Vagina (tissue), 2 donors: ENCODE data around the gene NMNAT3. TPM values are rescaled to one million over a fixed set of nuclear protein-coding genes. Genes with fewer than 3 reads are reported as not detected.

Experiments
- DNase-seq, 2 donors: peaks; one replicate each; pipeline ENCODE4 v3.0.0-alpha.2; 2017; ENCODE audit errors: extremely low spot score in 2 of 2
- H3K27ac ChIP-seq: fragments of 200-600 bp; sonication (generic); one replicate; pipeline ENCODE4 v1.5.1; 2019
- H3K27me3 ChIP-seq: fragments of 200-600 bp; sonication (generic); one replicate; pipeline ENCODE4 v1.5.1; 2019
- H3K36me3 ChIP-seq, 2 donors: fragments of 200-600 bp; sonication (generic); one replicate each; pipeline ENCODE4 v1.5.1; 2017 to 2019
- H3K4me1 ChIP-seq: fragments of 200-600 bp; sonication (generic); one replicate; pipeline ENCODE4 v1.5.1; 2019
- H3K4me3 ChIP-seq, 2 donors: fragments of 200-600 bp; sonication (generic); 1 replicate in 1 of 2; 2 replicates in 1 of 2; pipeline ENCODE4 v1.5.1; 2016 to 2019
- H3K9me3 ChIP-seq: fragments of 200-600 bp; sonication (generic); one replicate; pipeline ENCODE4 v1.5.1; 2019
- CTCF ChIP-seq, 3 experiments: fragments of 450-650 bp in 2 of 3; fragments of 200-600 bp in 1 of 3; sonication (generic) in 1 of 3; IDR thresholded peaks; one replicate each; pipeline ENCODE4 v1.5.1; 2017 to 2019; ENCODE audit warnings: antibody characterized with exemption in 3 of 3, mild to moderate bottlenecking in 2 of 3, moderate library complexity in 2 of 3
- POLR2A ChIP-seq, 2 donors: fragments of 450-650 bp; IDR thresholded peaks; one replicate each; pipeline ENCODE4 v1.6.1; 2017; ENCODE audit warnings: antibody characterized with exemption in 2 of 2, mild to moderate bottlenecking in 2 of 2, moderate library complexity in 2 of 2
- POLR2AphosphoS5 ChIP-seq, 2 donors: sonication (generic); formaldehyde crosslinking; IDR thresholded peaks; one replicate each; pipeline ENCODE4 v1.9.0; 2017; ENCODE audit warnings: antibody characterized with exemption in 2 of 2, mild to moderate bottlenecking in 2 of 2, low read depth in 1 of 2; ENCODE audit not compliant: insufficient read depth in 1 of 2
- intact Hi-C: fragments of 100-400 bp; cut with DNase I; formaldehyde crosslinking; loops from one replicate; pipeline ENCODE4 v1.15.1; 2023
- total RNA-seq: library from RNA; depleted of rRNA; stranded (reverse); fragments of >200 nt; gene quantifications from one replicate; pipeline ENCODE4 v1.2.3, GENCODE V29; 2016

NMNAT3 gene
- total RNA-seq, 1 donor from 2014 or later: 17.4 TPM

- no peak overlapping the region for H3K27ac ChIP-seq
- no peaks in the 10 kb centered on the region for H3K27me3 ChIP-seq
- H3K4me1 ChIP-seq: peaks cover 25% of the 10 kb centered on the region
- H3K36me3 ChIP-seq: no peaks in the 10 kb centered on the region
- no peak for TF ChIP-seq POLR2AphosphoS5 (IDR thresholded peaks at IDR 0.05; ENCODE audit: insufficient read depth in 1 of 2, low read depth in 1 of 2)
- TF ChIP-seq POLR2A (IDR thresholded peaks at IDR 0.05): no peak
- TF ChIP-seq CTCF (IDR thresholded peaks at IDR 0.05): no peak
- DNase-seq: no peak
- no peak overlapping the region for H3K4me3 ChIP-seq
- intact Hi-C loops: no loop called here
- no peaks in the 10 kb centered on the region for H3K9me3 ChIP-seq
Observed at GRCh38 chr3:139530717-139531116, 147.1 kb downstream of the NMNAT3 start.

DNA sequence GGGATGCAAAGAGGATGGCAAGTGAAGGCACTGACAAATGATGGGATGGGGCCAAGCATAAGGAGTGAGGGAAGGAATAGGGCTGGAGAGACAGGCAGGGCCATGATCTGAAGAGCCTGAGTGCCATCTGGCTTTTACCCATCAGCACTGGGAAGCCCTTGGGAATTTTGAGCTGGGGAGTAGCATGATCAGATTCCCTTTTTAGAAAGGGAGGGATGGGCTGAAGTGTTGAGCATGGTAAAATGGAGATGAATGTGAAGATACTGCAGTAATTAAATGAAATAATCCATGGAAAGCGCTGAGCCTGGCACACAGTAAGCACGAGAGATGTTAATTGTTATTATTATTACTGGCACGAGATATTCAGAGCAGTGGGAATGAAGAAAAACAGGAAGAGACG is 148.1 kb downstream of the NMNAT3 start:
- H3K9me3 ChIP-seq: no peaks in the 10 kb centered on the region
- DNase-seq: no peak
- no peak overlapping the region for H3K4me3 ChIP-seq
- H3K27me3 ChIP-seq: no peaks in the 10 kb centered on the region
- H3K4me1 ChIP-seq: peaks cover 14% of the 10 kb centered on the region
- H3K27ac ChIP-seq: no peak overlapping the region
- intact Hi-C loops: no loop called here
- H3K36me3 ChIP-seq: no peaks in the 10 kb centered on the region
- TF ChIP-seq POLR2AphosphoS5 (IDR thresholded peaks at IDR 0.05; ENCODE audit: insufficient read depth in 1 of 2, low read depth in 1 of 2) (no peak), POLR2A (IDR thresholded peaks at IDR 0.05) (no peak)

- TF ChIP-seq POLR2AphosphoS5 (IDR thresholded peaks at IDR 0.05; ENCODE audit: insufficient read depth in 1 of 2, low read depth in 1 of 2) (no peak), POLR2A (IDR thresholded peaks at IDR 0.05) (no peak)
- DNase-seq: no peak
- no peaks in the 10 kb centered on the region for H3K27me3 ChIP-seq
- intact Hi-C loops: no loop called here
- peaks cover 7% of the 10 kb centered on the region for H3K4me1 ChIP-seq
- H3K27ac ChIP-seq: no peak overlapping the region
- no peak overlapping the region for H3K4me3 ChIP-seq
- H3K9me3 ChIP-seq: no peaks in the 10 kb centered on the region
- H3K36me3 ChIP-seq: no peaks in the 10 kb centered on the region
Observed at GRCh38 chr3:139528924-139529323, 148.8 kb downstream of the NMNAT3 start.

DNA sequence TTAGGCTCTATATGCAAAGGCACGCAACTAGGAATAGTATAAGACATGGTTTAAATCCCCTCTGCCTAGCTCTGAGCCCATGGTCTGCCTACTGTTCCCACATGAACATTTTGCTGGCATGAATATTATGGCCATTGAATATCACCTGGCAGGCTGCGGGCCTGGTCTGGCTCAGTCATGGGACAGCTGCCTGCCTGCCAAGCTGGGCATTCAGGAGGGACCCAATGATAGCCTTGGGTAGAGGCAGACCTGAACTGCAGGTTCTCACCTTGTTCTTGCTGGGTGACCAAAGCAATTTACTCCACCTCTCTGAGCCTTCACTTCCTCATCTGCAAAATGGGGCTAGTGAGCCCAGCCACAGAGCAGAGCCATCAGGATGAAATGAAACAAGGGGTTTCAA is 149.5 kb downstream of the NMNAT3 start:
- Histone ChIP-seq H3K27me3 (no peaks in the 10 kb centered on the region), H3K36me3 (no peaks in the 10 kb centered on the region), H3K4me3 (no peak overlapping the region), H3K4me1 (peaks cover under 1% of the 10 kb centered on the region), H3K9me3 (no peaks in the 10 kb centered on the region), H3K27ac (no peak overlapping the region)
- no peak for TF ChIP-seq POLR2A (IDR thresholded peaks at IDR 0.05)
- TF ChIP-seq CTCF (IDR thresholded peaks at IDR 0.05): no peak
- no peak for TF ChIP-seq POLR2AphosphoS5 (IDR thresholded peaks at IDR 0.05; ENCODE audit: insufficient read depth in 1 of 2, low read depth in 1 of 2)
- no peak for DNase-seq
- intact Hi-C loops: no loop called here

DNA sequence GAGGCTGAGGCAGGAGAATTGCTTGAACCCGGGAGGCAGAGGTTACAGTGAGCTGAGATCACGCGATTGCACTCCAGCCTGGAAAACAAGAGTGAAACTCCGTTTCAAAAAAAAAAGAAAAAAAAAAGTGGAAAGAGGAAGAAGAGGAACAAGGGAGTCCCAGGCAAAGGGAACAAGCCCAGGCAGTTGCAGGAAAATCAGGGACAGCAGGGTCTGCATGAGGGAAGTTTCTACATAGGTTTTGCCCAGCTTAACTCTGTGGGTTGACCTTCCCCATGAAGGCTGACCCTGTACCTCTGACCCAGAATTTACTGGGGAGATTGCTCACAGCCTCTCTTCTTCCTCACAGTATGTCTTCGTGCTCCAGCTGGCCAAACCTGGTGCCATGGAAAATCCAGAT is 150.5 kb downstream of the NMNAT3 start:
- no peaks in the 10 kb centered on the region for H3K36me3 ChIP-seq
- DNase-seq: no peak
- H3K27ac ChIP-seq: no peak overlapping the region
- H3K4me3 ChIP-seq: no peak overlapping the region
- TF ChIP-seq POLR2A (IDR thresholded peaks at IDR 0.05) (no peak), POLR2AphosphoS5 (IDR thresholded peaks at IDR 0.05; ENCODE audit: insufficient read depth in 1 of 2, low read depth in 1 of 2) (no peak), CTCF (IDR thresholded peaks at IDR 0.05) (no peak)
- intact Hi-C loops: no loop called here
- H3K9me3 ChIP-seq: no peaks in the 10 kb centered on the region
- H3K27me3 ChIP-seq: no peaks in the 10 kb centered on the region
- no peaks in the 10 kb centered on the region for H3K4me1 ChIP-seq

- intact Hi-C loops: no loop called here
- peak in 1 of 2 donors; percentile 46 for DNase-seq
Observed at GRCh38 chr3:139526146-139526545, 151.6 kb downstream of the NMNAT3 start.

More at GRCh38 chr3:139526146-139526545, 151.6 kb downstream of the NMNAT3 start:
- Histone ChIP-seq H3K4me1 (no peaks in the 10 kb centered on the region), H3K27ac (no peak overlapping the region), H3K4me3 (no peak overlapping the region), H3K9me3 (no peaks in the 10 kb centered on the region), H3K36me3 (no peaks in the 10 kb centered on the region), H3K27me3 (no peaks in the 10 kb centered on the region)
- no peak for TF ChIP-seq CTCF (IDR thresholded peaks at IDR 0.05)
